Colonic mucosa (tissue), 4 donors: ENCODE results near the gene SPI1. TPM values are rescaled to one million over a fixed set of nuclear protein-coding genes. Genes with fewer than 3 reads are reported as not detected.

Experiments
- DNase-seq: peaks from one replicate; pipeline ENCODE4 v3.0.0-alpha.2; 2020
- H3K27ac ChIP-seq: fragments of 200-600 bp; one replicate; pipeline ENCODE4 v1.8.0; 2021
- H3K27me3 ChIP-seq: fragments of 200-600 bp; one replicate; pipeline ENCODE4 v1.8.0; 2021
- H3K36me3 ChIP-seq: fragments of 200-600 bp; one replicate; pipeline ENCODE4 v1.8.0; 2021
- H3K4me1 ChIP-seq: fragments of 200-600 bp; one replicate; pipeline ENCODE4 v1.8.0; 2021; ENCODE audit warnings: mild to moderate bottlenecking
- H3K4me3 ChIP-seq: fragments of 200-600 bp; one replicate; pipeline ENCODE4 v1.8.0; 2021
- H3K9ac ChIP-seq, 2 donors: one replicate each; pipeline ENCODE4 v1.7.0; 2013; ENCODE audit warnings: control low read depth in 2 of 2, low read depth in 2 of 2, low read length in 2 of 2
- H3K9me3 ChIP-seq: fragments of 200-600 bp; one replicate; pipeline ENCODE4 v1.8.0; 2021
- CTCF ChIP-seq: fragments of 200-600 bp; IDR thresholded peaks from one replicate; pipeline ENCODE4 v1.8.0; 2022; ENCODE audit warnings: antibody characterized with exemption, mild to moderate bottlenecking
- intact Hi-C: fragments of 100-400 bp; cut with DNase I; formaldehyde crosslinking; loops from one replicate; pipeline ENCODE4 v1.14.1; 2022
- total RNA-seq, 2 donors: library from RNA; stranded (reverse); fragmentation: NEBNext Ultra II Directional in 1 of 2; extraction: Animal tissue kit (Norgen Biotek cat#: 25700) in 1 of 2; gene quantifications; one replicate each; pipeline ENCODE4 v1.2.1, GENCODE V29; 2021
- donor health status: healthy.
- donor health status: DM: no; HTN: no; CAD: no.
- donor health status: DM: no; HTN: no; CAD: no.

SPI1 gene
- total RNA-seq: 10 to 100 TPM in 1 of 2 donors, 1 to 10 TPM in 1; 4.7 to 11.9 TPM

GRCh38 chr11:47378010-47378835, at the start of gene SPI1:
Gene SPI1, minus strand, starts transcription at chr11:47378547. Its CDS starts 194 bp downstream, at chr11:47378353.
- H3K4me3 ChIP-seq: peak within 1 kb of the TSS; percentile 30
- peak within 1 kb of the TSS; percentile 31 to 68 for H3K9ac ChIP-seq
- no peaks in the 10 kb centered on the region for H3K27me3 ChIP-seq
- peak; percentile 49 for DNase-seq
- no peak for TF ChIP-seq CTCF
- H3K4me1 ChIP-seq: no peaks in the 10 kb centered on the region
- H3K36me3 ChIP-seq: no peaks in the 10 kb centered on the region
- H3K9me3 ChIP-seq: no peaks in the 10 kb centered on the region
- intact Hi-C loops: loop anchor here (5.0 to 10.0 kb wide), 2 partner anchors 74 to 477 kb away; no protein-coding TSS in a partner anchor
- peak within 1 kb of the TSS; percentile 55 for H3K27ac ChIP-seq

- Histone ChIP-seq H3K27ac (peak within 1 kb of the TSS; percentile 82), H3K36me3 (peaks cover 5% of the 10 kb centered on the region), H3K4me1 (peaks cover 8% of the 10 kb centered on the region), H3K9ac (peak within 1 kb of the TSS; percentile 74 to 81), H3K9me3 (no peaks in the 10 kb centered on the region), H3K27me3 (no peaks in the 10 kb centered on the region), H3K4me3 (peak within 1 kb of the TSS; percentile 98)
- intact Hi-C loops: no loop called here
- TF ChIP-seq CTCF: no peak
- DNase-seq: peak; percentile 99
Measured at GRCh38 chr11:47426062-47426956, 48.0 kb upstream of the SPI1 start, which contains the start of gene PSMC3. Gene PSMC3, minus strand, starts transcription at chr11:47426439. Its CDS starts 160 bp downstream, at chr11:47426279.

- DNase-seq: no peak
Measured at GRCh38 chr11:47425611-47426010, 47.3 kb upstream of the SPI1 start.

GRCh38 chr11:47418454-47419259, 40.3 kb upstream of the SPI1 start:
- no peak for DNase-seq
- Histone ChIP-seq H3K4me1 (no peaks in the 10 kb centered on the region), H3K27me3 (no peaks in the 10 kb centered on the region), H3K4me3 (no peak overlapping the region), H3K9ac (no peak overlapping the region), H3K27ac (no peak overlapping the region), H3K36me3 (peaks cover 12% of the 10 kb centered on the region), H3K9me3 (no peaks in the 10 kb centered on the region)
- TF ChIP-seq CTCF: no peak
- intact Hi-C loops: no loop called here

More at GRCh38 chr11:47425611-47426010, 47.3 kb upstream of the SPI1 start:
- Histone ChIP-seq H3K36me3 (peaks cover 5% of the 10 kb centered on the region), H3K4me1 (peaks cover 8% of the 10 kb centered on the region), H3K27ac (peak overlapping the region; percentile 82), H3K4me3 (peak overlapping the region; percentile 98), H3K27me3 (no peaks in the 10 kb centered on the region), H3K9me3 (no peaks in the 10 kb centered on the region), H3K9ac (peak overlapping the region; percentile 74 to 81)
- intact Hi-C loops: no loop called here
- no peak for TF ChIP-seq CTCF

GRCh38 chr11:47417712-47418111, 39.4 kb upstream of the SPI1 start:
- no peaks in the 10 kb centered on the region for H3K9me3 ChIP-seq
- H3K4me1 ChIP-seq: no peaks in the 10 kb centered on the region
- TF ChIP-seq CTCF: no peak
- H3K27ac ChIP-seq: no peak overlapping the region
- intact Hi-C loops: no loop called here
- no peak for DNase-seq
- no peak overlapping the region for H3K4me3 ChIP-seq
- no peak overlapping the region for H3K9ac ChIP-seq
- no peaks in the 10 kb centered on the region for H3K27me3 ChIP-seq
- peaks cover 9% of the 10 kb centered on the region for H3K36me3 ChIP-seq
